Measurements from ENCODE around the gene HSF2.

Gene HSF2

GRCh38 chr6:122393351-122393896, 6.0 kb upstream of the HSF2 start:
- no peak for DNase-seq
- in situ Hi-C loops (cut with MboI; ENCODE audit: low pct_unique_long_range_greater_than_20kb, low sequenced_read_pairs) = no loop called here

- DNase-seq = no peak
- in situ Hi-C loops (cut with MboI; ENCODE audit: low pct_unique_long_range_greater_than_20kb, low sequenced_read_pairs) = no loop called here
Measured at GRCh38 chr6:122394016-122394415, 5.4 kb upstream of the HSF2 start.

GRCh38 chr6:122399055-122399347, 451 bp upstream of the HSF2 start:
- in situ Hi-C loops (cut with MboI; ENCODE audit: low pct_unique_long_range_greater_than_20kb, low sequenced_read_pairs) = no loop called here
- DNase-seq = no peak

GRCh38 chr6:122400121-122400450, 634 bp downstream of the HSF2 start:
- DNase-seq = peak; percentile 32
- in situ Hi-C loops (cut with MboI; ENCODE audit: low pct_unique_long_range_greater_than_20kb, low sequenced_read_pairs) = no loop called here

- peak; percentile 17 for DNase-seq
- in situ Hi-C loops (cut with MboI; ENCODE audit: low pct_unique_long_range_greater_than_20kb, low sequenced_read_pairs) = no loop called here
Measured at GRCh38 chr6:122400462-122401089, 1.1 kb downstream of the HSF2 start.

GRCh38 chr6:122401104-122401503, 1.7 kb downstream of the HSF2 start:
- in situ Hi-C loops (cut with MboI; ENCODE audit: low pct_unique_long_range_greater_than_20kb, low sequenced_read_pairs) = no loop called here
- DNase-seq = no peak

GRCh38 chr6:122404444-122404843, 5.0 kb downstream of the HSF2 start:
- in situ Hi-C loops (cut with MboI; ENCODE audit: low pct_unique_long_range_greater_than_20kb, low sequenced_read_pairs) = no loop called here
- no peak for DNase-seq

GRCh38 chr6:122405417-122405816, 6.0 kb downstream of the HSF2 start:
- in situ Hi-C loops (cut with MboI; ENCODE audit: low pct_unique_long_range_greater_than_20kb, low sequenced_read_pairs) = no loop called here
- no peak for DNase-seq

GRCh38 chr6:122406187-122406586, 6.7 kb downstream of the HSF2 start:
- no peak for DNase-seq
- in situ Hi-C loops (cut with MboI; ENCODE audit: low pct_unique_long_range_greater_than_20kb, low sequenced_read_pairs) = no loop called here

- in situ Hi-C loops (cut with MboI; ENCODE audit: low pct_unique_long_range_greater_than_20kb, low sequenced_read_pairs) = no loop called here
Measured at GRCh38 chr6:122407712-122408111, 8.3 kb downstream of the HSF2 start.

GRCh38 chr6:122408240-122408639, 8.8 kb downstream of the HSF2 start:
- no peak for DNase-seq
- in situ Hi-C loops (cut with MboI; ENCODE audit: low pct_unique_long_range_greater_than_20kb, low sequenced_read_pairs) = no loop called here

More at GRCh38 chr6:122407712-122408111, 8.3 kb downstream of the HSF2 start:
- DNase-seq = no peak

GRCh38 chr6:122408702-122409458, 9.4 kb downstream of the HSF2 start:
- in situ Hi-C loops (cut with MboI; ENCODE audit: low pct_unique_long_range_greater_than_20kb, low sequenced_read_pairs) = no loop called here

GRCh38 chr6:122412001-122412400, 12.5 kb downstream of the HSF2 start:
- in situ Hi-C loops (cut with MboI; ENCODE audit: low pct_unique_long_range_greater_than_20kb, low sequenced_read_pairs) = no loop called here
- DNase-seq = no peak

More at GRCh38 chr6:122408702-122409458, 9.4 kb downstream of the HSF2 start:
- no peak for DNase-seq

GRCh38 chr6:122416825-122417224, 17.4 kb downstream of the HSF2 start:
- DNase-seq = no peak
- in situ Hi-C loops (cut with MboI; ENCODE audit: low pct_unique_long_range_greater_than_20kb, low sequenced_read_pairs) = no loop called here

GRCh38 chr6:122422003-122422402, 22.6 kb downstream of the HSF2 start:
- DNase-seq = no peak
- in situ Hi-C loops (cut with MboI; ENCODE audit: low pct_unique_long_range_greater_than_20kb, low sequenced_read_pairs) = no loop called here

- in situ Hi-C loops (cut with MboI; ENCODE audit: low pct_unique_long_range_greater_than_20kb, low sequenced_read_pairs) = no loop called here
- no peak for DNase-seq
Measured at GRCh38 chr6:122422614-122423267, 23.3 kb downstream of the HSF2 start.

- no peak for DNase-seq
- in situ Hi-C loops (cut with MboI; ENCODE audit: low pct_unique_long_range_greater_than_20kb, low sequenced_read_pairs) = no loop called here
Measured at GRCh38 chr6:122423734-122424133, 24.3 kb downstream of the HSF2 start.

- in situ Hi-C loops (cut with MboI; ENCODE audit: low pct_unique_long_range_greater_than_20kb, low sequenced_read_pairs) = no loop called here
- DNase-seq = no peak
Measured at GRCh38 chr6:122426597-122426996, 27.1 kb downstream of the HSF2 start.

- in situ Hi-C loops (cut with MboI; ENCODE audit: low pct_unique_long_range_greater_than_20kb, low sequenced_read_pairs) = no loop called here
Measured at GRCh38 chr6:122428781-122429180, 29.3 kb downstream of the HSF2 start.

GRCh38 chr6:122429323-122429722, 29.9 kb downstream of the HSF2 start:
- in situ Hi-C loops (cut with MboI; ENCODE audit: low pct_unique_long_range_greater_than_20kb, low sequenced_read_pairs) = no loop called here
- DNase-seq = no peak

More at GRCh38 chr6:122428781-122429180, 29.3 kb downstream of the HSF2 start:
- DNase-seq = no peak

Measured in KBM-7 (cell line).